Activated T-cell treated with anti-CD3 and anti-CD28 coated beads for 1 hour (primary cell): ENCODE measurements around the gene DMC1.
A peak's percentile ranks its signal among the peaks of the same experiment; 100 is the strongest.
"Not testable (repeated sequence)": the region's sequence is repeated elsewhere in the genome, so short reads cannot be mapped to it uniquely, and the experiment has no call there.

ENCODE experiments used
- DNase-seq: peaks from one replicate; pipeline ENCODE4 v3.0.0-alpha.2; 2020; ENCODE audit warnings: low read depth

The DMC1 gene, protein sequence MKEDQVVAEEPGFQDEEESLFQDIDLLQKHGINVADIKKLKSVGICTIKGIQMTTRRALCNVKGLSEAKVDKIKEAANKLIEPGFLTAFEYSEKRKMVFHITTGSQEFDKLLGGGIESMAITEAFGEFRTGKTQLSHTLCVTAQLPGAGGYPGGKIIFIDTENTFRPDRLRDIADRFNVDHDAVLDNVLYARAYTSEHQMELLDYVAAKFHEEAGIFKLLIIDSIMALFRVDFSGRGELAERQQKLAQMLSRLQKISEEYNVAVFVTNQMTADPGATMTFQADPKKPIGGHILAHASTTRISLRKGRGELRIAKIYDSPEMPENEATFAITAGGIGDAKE

DNA sequence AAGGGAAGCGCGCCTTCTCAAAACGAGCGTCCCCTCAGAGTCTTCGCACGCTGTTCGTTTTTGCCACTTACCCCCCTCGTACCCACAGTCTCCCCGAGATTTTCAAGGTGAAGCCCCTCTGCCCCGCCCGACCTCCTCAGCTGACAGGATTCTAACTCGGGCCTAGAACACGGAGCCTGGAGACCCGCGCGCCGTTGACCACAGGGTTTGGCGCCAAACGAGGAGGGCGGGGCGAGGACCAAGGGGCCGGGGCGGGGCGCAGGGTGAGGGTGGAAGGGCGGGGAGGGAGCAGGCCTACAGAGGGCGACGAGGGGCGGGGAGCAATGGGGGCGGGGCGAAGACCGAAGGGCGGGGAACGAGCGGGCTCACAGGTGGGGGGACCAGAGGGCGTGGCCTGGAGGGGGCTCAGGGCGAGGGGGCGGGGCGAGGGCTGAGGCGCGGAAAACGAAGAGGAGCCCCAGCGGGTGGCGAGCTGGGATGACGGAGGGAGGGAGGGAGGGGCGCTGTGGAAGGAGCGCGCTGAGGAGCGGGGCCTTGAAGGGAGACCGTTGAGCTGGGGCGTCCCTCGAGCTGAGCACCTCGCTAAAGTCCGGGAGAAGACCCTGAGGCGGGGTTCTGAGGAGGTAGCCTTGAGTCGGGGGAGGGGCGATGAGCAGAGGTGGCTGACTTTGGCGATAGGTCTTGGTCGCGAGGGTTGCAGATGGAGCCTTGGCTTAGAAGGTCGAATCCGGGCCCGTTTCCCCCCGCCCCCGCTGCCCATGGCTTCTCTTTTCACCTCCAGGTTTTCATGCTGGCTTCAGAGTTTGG, at the start of gene DMC1:
Gene DMC1, minus strand, starts transcription at position 212 of the 807 bp plus-strand sequence. CDS start 1,927 bp downstream, outside the sequence.
- peak; percentile 98 for DNase-seq

DNA sequence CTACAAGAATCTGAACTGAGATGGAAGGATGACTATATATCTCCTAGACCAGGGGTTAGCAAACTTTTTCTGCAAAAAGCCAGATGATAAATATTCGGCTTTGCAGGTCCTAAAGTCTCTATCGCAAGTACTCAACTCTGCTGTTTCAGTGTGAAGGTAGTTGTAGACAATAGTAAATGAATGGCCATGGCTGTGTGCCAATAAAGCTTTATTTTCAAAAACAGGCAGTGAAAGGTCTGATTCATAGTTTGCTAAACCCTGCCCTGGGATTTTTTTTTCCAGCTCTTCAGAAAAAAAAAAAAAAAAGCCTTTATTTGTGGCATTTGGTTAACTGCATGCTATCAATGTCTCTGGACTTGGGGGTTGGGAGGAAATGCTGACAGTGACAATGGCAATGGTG, 48.7 kb upstream of the DMC1 start:
- DNase-seq: no peak

DNA sequence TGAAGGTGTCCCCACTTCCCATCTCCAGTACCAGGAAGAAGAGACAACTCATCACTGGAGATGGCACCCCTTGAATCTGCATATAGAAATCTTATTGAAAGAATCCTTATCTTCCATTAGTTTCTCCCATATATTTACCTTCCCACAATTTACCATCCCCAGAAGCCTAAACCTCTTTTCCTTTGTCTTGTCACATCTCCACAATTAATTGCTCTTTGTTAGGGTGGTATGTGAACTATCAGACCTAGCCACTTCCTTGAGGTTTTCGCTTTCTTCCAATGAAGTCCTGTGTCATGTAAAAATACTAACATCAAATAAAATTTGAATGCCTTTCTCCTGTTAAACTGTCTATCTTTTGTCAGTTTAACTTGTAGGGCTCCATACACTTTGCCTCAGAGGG, 48.3 kb upstream of the DMC1 start:
- DNase-seq: no peak

DNA sequence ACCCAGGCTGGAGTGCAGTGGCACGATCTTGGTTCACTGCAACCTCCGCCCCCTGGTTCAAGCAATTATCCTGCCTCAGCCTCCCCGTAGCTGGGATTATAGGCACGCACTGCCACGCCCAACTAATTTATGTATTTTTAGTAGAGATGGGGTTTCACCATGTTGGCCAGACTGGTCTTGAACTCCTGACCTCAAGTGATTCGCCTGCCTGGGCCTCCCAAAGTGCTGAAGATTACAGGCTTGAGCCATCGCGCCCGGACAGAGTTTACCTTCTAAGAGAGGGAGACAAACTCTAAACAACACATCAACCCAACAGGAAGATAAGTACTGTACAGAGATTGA, 45.1 kb upstream of the DMC1 start:
- DNase-seq: not testable (repeated sequence)

DNA sequence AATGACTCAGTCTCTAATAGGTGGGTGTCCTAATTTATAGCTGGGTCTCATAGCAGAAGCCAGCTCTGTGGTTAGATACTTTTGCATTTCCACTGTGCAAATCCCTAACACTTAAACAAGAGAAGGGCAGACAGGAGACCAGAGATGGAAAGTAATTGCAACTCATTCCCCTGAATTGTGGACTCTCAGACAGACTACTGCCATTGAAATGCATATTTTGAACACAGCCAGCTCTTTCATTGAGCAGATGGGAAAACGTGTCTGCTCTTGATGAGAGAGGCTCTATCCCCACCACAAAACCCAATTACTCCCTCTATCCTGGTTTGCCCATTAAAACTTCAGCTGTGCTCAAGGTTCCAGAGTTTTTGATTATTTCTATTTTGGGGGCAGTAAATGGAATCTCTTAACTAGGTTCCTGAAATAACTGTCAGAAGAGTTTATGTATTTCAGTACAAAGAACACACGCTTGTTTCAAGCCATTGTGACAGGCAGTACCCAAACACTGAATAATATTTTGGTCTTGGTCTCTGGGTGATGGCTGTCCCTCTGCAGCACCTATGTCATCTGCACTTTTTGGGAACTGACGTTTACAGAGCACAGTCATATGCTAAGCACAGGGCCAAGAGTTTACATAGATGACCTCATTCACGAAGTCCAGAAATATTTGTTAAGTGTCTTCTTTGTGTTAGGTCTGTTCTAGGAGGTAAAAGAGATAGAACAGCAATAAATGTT, 44.5 kb upstream of the DMC1 start:
- DNase-seq: no peak

DNA sequence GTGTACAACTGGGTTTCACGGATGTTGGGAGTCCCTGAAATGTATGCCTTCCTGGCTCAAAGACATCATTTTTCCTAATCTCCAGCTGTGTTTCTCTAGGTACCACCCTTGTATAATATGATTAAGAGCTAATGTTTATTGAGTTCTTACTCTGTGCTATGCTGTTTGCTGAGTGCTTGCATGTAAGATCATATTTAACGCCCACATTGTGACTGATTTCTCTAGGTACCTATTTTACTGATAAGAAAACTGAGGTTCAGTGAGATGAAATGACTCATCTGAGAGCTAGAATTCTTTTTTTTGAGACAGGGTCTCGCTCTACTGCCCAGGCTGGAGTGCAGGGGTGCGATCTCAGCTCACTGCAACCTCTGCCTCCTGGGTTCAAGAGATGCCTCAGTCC, 43.6 kb upstream of the DMC1 start:
- DNase-seq: no peak

DNA sequence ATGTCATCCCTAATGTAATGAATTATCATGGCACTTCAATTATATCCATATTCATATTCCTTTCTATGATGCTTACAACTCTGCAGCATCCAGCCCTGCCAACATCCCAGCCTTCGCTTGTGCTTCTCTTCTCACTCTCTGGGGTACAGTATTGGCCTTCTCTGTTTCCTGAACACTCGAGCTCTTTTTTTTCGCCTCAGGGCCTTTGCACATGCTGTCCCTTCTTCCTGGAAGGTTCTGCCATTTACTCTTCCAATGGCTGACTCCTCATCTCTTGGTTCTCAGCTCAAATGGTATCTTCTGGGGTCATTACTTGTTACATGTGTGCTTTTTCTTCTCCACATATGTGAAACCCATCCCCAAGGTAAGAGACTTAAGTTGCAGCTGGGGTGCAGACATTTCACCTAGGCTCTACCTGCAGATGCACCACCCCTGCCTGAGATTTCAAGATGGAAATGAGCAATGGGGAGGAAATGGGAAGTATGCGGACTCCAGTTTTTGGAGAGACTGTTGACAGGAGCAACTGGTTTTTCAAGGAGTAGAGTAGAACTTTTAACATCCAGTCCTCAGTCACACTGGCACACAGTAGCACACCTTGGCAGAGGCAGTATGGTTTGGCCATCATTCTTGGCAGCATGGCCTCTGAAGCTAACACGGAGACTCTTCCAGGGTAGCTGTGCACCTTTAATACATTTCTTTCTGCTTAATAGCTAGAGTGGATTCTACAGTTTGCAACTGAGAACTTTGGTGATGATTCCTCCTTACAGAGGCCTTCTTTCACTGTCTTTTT, 42.4 kb upstream of the DMC1 start:
- no peak for DNase-seq

DNA sequence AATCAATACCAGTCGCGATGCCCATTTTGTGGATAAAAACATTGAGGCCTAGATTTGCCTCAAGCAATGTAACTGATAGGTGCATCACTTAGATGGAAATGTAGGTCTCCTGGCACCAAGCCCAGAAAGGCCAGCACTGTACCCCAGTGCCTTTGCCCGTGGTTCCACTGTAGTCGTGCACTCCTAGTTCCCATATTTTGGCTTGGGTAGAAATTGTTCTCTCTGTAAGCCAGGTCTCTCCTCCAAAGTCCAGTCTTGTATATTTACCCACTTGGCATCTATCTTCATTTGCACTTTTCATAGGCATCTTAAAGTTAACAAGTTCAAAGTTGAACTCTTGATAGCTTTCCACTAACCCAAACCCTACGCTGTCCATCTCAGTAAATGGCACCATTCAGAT, 41.6 kb upstream of the DMC1 start:
- DNase-seq: no peak

DNA sequence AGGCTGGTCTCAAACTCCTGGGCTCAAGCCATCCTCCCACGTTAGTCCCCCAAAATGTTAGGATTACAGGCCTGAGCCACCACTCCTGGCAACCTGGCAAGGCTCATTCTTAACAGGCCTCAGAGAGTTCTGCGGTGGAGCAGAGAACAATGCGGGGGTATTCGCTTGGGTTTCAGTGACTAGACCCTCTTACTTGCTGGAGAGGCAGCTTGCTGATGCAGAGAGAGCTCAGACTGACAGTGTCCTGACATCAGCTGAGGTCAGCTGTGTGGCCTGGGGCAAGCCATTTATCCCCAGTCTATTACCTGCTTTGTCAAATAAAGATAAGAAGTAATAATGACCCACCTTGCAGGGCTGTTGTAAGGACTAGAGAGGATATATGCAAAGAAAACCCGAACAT, 40.3 kb upstream of the DMC1 start:
- no peak for DNase-seq

DNA sequence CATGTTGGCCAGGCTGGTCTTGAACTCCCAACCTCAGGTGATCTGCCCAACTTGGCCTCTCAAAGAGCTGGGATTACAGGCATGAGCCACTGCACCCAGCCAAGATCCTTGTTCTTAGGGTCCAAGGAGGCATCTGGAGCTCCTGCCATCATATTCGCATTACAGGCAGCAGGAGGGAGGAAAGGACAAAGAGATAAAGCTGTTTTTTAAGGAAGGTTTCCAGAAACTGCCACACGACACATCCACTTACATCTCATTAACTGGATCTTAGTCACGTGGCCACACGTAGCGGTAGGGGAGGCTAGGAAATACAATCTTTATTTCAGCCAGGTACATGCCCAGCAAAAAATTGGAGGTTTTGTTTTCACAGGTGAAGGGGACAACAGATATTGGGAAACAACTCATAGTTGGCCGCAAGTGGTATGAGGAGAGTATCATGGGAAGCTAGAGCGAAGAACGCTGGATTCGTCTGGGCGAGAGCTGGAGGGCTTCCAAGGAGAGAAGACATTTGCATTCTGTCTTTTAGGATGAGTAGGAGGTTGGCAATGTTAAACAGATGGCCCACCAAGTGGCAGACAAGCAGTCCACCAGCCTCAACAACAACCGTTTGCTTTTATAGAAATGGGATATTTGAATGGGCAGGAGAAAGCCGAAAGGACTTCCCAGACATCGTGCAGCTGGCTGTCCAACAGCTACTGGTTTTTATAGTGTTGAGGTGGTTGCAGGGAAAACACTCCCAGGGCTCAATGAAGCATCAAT, 39.2 kb upstream of the DMC1 start:
- DNase-seq: no peak

DNA sequence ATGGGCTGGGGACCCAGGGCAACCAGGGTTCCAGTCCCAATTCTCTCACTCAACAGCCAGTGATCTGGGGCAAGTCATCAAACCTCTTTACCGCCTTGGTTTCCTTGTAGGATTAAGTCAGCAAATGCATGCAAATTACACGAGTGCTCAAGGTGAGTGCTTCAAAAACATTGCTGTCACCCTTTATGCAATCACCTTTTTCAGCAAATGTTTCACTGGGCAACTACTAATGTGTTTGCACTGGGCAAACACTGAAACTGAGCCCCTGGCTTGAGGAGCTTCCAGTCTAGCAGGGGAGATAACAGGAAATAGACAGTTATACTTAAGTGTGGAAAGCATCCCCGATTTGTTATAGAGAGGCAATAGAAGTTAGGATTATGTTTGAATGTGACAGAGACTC, 37.7 kb upstream of the DMC1 start:
- no peak for DNase-seq

DNA sequence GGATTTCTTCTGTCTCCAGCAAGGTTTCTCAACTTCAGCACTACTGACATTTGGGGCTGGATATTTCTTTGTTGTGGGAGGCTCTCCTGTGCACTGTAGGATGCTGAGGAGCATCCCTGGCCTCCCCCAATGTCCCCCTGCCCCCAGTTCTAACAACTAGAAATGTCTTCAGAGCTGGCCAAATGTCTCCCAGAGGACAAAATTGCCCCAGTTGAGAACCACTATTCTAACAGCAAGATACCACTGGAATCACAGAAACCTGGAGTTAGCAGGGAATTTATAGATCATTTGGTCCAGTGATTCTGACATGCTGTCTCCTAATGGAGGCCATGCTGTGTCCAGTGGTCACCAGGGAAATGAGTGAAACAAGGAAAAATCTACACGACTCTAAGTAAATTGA, 32.2 kb upstream of the DMC1 start:
- DNase-seq: no peak

DNA sequence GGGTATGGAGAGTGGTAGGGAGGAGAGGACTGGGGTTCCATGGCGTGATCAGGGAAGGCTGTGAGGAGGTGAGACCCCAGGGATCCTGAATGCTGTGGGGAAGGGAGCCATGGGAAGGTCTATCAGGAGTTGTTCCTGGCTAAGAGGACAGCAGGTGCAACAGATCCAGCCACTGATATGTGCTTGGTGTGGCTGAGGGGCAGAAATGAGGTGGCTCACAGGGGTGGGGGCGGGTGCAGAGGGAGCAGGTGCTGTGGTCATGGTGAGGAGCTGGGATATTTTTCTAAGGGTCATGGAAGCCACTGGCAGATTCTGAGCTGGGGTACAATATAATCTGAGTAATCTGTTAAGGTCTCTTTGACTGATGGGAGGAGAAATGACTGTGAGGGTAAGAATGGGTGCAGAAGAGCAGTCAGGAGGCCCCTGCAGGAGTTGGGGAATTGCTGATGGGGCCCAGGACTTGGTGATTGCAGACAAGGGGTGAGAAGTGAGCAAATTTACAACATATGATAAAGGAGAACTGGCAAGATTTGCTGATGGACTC, 31.3 kb upstream of the DMC1 start:
- DNase-seq: no peak

DNA sequence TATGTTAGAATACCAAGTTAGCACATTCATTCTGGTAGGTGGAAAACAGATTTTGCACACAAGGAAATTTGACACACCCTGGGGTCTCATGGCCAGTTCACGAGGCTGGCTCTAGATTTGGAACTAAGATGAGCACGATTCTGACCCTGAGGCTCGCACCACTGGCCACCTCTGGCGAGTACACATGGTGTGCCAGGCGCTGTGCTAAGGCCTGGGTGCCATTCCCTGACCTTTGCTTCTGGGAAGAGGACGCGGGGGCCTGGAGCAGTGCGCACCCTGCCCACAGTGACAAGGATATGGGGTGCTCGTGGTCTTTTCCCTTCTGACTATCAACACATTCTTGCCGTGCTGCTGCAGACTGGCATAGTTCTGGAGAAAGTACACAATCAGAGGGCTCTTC, 29.5 kb upstream of the DMC1 start:
- DNase-seq: no peak

DNA sequence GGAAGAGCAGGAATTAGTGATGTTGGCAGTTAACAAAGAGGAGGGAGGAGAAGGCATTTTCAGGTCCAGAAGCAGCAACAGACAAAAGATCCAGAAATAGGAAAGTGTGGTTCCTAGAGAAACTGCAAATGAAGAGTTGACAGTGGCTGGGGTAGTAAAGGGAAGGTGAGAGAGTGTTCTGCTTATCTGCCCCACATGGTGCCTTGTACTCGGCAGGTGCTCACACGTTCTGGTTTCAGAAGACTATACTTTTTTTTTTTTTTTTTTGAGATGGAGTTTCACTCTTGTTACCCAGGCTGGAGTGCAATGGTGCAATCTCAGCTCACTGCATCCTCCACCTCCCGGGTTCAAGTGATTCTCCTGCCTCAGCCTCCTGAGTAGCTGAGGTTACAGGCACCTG, 12.9 kb upstream of the DMC1 start:
- DNase-seq: not testable (repeated sequence)

DNA sequence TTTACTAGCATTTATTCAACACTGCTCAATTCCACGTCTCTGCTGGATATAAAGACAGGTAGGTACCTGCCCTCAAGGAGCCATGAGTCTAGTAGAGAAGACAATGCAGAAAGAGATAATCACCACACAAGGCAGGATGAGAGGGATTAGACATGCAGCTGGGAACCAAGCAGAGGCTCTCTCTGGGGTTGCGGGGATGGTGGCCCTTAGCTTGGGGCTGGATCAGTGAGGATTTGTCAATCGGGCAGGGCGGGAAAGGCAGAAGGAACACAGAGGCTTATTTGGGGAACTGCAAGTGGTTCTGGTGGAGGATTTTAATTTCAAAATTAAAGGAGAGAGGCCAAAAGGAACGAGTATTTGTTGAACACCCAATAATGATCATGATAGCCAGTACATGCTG, 8.5 kb upstream of the DMC1 start:
- DNase-seq: no peak

DNA sequence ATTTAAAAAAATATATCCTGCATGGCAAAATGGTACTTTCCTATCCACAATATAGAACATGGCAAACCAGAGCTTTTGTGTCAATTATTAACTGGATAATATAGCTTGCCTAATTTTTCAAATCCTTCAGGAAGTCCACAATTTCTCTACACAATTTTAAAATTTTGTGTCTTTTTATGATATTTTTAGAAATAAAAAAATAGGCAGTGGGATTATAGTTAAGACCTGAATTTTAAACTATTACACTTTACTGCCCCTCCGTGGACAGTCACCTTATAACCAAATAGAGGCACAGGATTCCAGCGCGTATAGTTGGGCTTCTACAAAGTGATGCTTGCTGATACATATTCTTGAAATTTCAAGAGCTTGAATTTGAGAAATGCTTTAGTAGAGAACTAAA, 2.1 kb upstream of the DMC1 start:
- peak; percentile 2 for DNase-seq

DNA sequence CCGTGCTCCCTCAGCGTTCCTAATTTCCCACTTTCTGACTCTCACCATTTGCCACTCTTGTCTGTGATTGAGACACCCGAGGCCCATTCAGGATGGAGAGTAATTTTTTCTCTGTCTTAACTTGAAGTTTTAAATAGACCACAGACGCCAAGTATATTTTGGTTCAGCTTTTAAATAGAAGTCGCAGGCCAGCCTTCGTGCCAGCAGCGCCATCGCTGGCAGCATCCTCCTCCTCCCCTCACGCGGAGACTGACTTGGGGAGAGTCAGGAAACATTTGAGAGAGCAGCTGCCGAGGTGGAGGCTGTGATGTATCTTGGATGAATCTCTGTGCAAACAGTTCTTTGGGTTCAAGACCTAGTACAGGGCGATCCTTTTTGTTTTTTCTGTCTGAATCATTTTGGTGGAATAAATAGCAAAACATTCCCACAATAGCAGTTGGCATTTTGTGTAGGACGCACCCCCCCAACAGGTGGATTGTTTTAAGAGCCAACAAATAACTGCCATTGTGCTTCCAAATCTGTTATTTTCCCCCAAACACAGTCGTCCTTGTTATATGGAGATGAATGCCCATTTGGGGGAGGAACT, 889 bp upstream of the DMC1 start:
- DNase-seq: peak; percentile 10

DNA sequence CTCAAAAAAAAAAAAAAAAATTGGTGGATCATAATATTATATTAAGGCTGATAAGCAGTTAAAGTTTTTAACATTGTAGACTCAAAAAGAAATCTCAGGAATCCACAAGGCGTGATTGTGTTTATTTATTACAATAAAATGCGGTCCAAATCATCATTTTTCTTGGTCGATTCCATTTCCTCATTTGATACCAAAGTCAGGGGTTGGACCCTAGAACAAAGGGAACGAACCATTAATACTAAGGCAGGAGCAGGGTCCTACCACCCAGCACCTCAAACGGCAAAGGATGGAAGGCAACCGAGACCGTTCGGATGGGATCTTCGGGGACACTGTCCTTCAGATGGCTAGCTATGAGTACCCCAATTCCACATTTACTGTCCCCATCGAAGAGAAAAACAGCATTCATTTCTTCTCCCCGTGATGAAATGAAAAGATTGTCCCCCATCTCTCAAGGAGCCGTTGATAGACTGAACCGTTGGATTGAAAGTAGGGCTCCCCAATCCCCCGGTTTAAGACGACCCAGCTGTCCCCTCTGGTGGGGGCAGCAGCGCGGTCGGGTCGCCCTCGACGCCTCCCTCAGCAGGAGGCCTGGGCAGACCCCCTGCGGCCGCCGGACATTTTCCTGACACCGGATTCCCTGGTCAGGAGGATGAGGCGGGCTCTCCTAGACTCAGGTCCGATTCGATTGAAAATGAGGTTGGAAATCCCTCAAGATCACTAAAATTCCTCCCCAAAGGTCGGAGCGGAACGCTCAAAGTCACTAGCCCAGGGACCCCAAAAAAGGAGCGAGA, 607 bp downstream of the DMC1 start:
- no peak for DNase-seq
